Measurements from ENCODE around the gene ABLIM2.

Gene ABLIM2

DNA sequence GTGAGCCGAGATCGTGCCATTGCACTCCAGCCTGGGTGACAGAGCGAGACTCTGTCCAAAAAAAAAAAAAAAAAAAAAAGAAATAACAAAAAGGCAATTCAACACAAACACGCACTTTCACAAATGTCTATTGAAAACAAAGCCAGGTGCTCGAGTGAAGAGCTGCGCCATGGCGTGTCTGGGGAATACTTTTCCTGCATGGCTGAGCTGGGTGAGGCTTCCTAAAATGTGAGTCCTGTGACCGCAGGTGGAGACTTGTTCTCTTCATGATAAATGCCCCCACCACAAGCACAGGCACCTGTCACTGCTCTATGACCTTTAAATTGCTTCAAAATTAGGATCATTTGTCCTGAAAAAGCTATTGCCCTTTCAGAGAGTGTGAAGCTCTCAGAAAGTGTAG, 4.0 kb upstream of the ABLIM2 start:
- no peak for FAIRE-seq
- no peak for DNase-seq (ENCODE audit: insufficient read length, low spot score)
- TF ChIP-seq, protein P1, sequence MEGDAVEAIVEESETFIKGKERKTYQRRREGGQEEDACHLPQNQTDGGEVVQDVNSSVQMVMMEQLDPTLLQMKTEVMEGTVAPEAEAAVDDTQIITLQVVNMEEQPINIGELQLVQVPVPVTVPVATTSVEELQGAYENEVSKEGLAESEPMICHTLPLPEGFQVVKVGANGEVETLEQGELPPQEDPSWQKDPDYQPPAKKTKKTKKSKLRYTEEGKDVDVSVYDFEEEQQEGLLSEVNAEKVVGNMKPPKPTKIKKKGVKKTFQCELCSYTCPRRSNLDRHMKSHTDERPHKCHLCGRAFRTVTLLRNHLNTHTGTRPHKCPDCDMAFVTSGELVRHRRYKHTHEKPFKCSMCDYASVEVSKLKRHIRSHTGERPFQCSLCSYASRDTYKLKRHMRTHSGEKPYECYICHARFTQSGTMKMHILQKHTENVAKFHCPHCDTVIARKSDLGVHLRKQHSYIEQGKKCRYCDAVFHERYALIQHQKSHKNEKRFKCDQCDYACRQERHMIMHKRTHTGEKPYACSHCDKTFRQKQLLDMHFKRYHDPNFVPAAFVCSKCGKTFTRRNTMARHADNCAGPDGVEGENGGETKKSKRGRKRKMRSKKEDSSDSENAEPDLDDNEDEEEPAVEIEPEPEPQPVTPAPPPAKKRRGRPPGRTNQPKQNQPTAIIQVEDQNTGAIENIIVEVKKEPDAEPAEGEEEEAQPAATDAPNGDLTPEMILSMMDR (IDR thresholded peaks at IDR 0.05; ENCODE audit: insufficient read depth, missing control alignments) = no peak

DNA sequence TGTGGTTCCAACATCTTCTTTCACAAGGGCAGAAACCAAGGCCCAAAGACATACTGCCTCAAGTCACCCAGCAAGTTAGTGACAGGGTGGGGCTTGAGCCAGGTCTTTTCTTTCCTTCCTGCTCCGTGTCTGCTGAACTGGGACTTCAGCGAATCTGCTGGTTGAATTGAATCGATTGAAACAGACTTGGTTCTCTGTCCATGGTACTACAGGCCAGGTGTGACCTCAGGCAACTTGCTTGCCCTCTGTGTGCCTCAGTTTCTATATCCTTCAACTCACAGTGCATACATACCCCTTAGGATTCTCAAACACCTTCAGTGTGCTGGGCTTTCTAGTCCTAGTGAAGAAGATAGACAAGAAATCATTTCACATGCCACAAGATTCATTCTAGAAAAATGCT, 2.0 kb upstream of the ABLIM2 start:
- DNase-seq (ENCODE audit: insufficient read length, low spot score) (no peak), FAIRE-seq (no peak)
- TF ChIP-seq, protein P1 (IDR thresholded peaks at IDR 0.05; ENCODE audit: insufficient read depth, missing control alignments) = no peak

DNA sequence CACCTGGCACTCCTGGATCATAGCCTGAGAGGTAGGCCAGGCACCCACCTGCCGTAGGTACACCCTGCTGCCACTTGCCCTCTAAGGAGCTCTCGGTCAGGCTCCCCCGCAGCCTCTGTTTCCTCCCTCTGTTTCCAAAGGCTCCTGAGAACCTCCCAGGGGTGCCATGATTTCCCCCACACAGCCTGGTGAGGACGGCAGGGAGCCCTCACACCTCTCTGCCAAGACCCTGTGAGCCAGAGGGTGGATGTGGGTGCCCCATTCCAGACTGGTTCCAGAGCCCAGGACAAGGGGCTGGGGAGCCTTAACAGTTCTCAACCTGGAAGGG, 1.6 kb upstream of the ABLIM2 start:
- FAIRE-seq (no peak), DNase-seq (ENCODE audit: insufficient read length, low spot score) (no peak)
- TF ChIP-seq, protein P1 (IDR thresholded peaks at IDR 0.05; ENCODE audit: insufficient read depth, missing control alignments) = no peak

DNA sequence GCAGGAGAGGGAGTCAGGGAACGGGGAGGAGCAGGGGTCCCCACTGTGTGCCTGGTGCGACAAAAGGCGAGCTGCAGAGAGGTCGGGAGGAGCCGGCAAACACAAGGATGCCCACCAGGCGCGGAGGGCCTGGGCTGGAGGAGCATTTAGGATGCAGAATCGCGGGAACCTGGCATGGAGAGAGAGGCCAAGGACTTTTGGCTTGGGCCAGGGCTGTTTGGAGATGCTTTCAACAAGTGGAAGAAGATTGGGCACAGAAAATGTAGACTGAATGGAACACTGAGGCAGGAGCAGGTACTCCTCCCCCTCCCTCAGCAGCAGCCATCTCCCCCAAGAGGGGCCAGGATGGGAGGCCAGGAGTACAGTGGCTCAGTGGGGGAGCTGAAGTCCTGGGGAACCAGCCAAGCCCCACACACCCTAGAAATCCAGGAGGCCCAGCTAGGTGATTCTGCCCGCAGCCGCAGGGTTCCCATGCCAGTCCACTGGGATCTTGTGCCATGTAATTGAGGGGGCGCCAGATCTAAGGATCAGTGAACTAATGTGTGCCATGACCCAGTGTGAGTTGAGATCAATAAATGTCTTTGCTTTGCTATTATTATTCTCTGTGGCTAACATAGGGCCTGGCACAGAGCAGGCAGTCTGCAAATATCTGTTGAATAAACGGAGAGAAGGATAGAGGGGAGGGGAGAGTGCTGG, 1.1 kb upstream of the ABLIM2 start:
- no peak for DNase-seq (ENCODE audit: insufficient read length, low spot score)
- TF ChIP-seq, protein P1 (IDR thresholded peaks at IDR 0.05; ENCODE audit: insufficient read depth, missing control alignments) = no peak
- no peak for FAIRE-seq

DNA sequence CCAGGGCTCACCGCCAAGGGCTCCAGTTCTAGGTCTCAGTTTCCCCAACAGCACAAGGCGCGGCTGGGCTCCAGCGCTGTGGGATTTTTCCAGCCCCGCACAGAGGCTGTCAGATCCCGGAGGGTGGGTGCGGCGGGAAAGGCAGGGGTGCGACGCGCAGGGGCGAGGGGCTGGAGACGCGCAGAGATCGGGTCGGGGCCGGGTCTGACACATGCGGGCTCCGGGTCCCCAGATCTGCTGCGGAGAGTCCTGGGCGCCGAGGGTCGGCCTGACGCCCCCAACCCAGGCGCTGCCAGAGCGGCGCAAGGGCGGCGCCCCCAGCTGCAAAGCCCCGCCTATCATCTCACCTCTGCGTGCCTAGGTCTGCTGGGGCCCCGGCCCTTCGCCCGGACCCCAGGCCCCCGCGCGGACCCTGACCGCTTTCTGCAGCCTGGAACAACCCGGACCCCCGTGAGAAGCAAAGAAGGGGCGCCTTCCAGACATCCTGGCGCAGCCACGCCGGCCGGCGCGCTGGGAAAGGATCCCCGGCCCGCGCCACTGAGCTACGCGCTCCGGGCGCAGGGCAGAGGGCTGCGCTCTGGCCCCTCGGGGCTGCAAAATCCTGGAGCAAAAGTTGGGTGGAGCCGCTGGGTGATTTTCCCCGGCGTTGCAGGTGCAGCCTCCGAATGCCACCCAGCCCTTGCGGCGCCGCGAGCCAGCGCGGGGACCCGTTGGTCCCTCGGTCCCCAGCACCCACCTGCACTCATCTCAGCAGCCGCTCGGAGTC, 486 bp downstream of the ABLIM2 start:
- FAIRE-seq = no peak
- DNase-seq (ENCODE audit: insufficient read length, low spot score) = no peak
- TF ChIP-seq, protein P1 (IDR thresholded peaks at IDR 0.05; ENCODE audit: insufficient read depth, missing control alignments) = no peak

DNA sequence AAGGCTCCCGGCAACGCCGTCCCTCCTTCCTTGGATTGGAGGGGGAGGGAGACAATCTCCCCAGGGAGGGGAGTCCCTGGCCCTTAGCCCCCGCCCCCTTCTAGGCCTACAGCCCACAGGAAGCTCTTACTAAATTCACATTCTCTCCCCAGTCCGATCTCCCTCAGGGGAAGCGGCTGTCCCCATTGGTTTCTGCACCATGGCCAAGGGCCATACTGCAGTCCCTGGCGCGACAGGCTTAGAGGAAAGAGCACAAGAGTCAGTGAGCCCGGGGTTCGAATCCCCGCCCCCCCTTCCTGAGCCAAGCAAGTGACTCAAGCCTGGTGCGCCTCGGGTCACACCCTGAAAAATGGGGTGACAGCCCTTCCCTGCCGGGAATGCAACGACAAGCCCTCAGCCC, 1.1 kb downstream of the ABLIM2 start:
- TF ChIP-seq, protein P1 (IDR thresholded peaks at IDR 0.05; ENCODE audit: insufficient read depth, missing control alignments) = no peak
- no peak for FAIRE-seq
- DNase-seq (ENCODE audit: insufficient read length, low spot score) = no peak

DNA sequence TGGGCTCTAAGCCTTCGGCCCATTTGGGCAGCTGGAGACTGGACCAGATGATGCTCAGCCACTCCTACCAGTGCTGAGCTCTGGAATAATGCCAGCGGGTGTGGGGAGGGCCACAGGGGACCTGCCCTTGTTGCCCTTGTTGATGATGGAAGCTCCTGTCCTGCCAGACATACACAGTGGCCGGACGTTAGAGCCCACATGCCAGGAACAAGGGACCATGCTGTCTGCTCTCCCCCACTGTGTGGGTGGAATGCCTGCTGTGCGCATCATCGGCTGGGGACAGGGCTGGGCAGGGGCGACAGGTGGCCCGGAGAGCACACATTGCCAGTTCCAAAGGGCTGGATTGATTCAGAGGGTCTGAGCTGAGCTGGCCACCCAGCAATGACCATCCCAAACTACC, 2.0 kb downstream of the ABLIM2 start:
- DNase-seq (ENCODE audit: insufficient read length, low spot score) (no peak), FAIRE-seq (no peak)
- TF ChIP-seq, protein P1 (IDR thresholded peaks at IDR 0.05; ENCODE audit: insufficient read depth, missing control alignments) = no peak

All from D721Med (cell line).